T-cell (primary cell): ENCODE measurements around the gene KCTD4. TPM values are rescaled to one million over a fixed set of nuclear protein-coding genes. Genes with fewer than 3 reads are reported as not detected.
"Not testable (repeated sequence)": the region's sequence is repeated elsewhere in the genome, so short reads cannot be mapped to it uniquely, and the experiment has no call there.

Experiments
- ATAC-seq, 4 experiments: fragments of 200-7000 bp in 3 of 4; fragments of 150-1000 bp in 1 of 4; cut with Tn5 transposase; replicated peaks in 1 of 4; 1 replicate in 3 of 4; 2 replicates in 1 of 4; pipeline ENCODE4 v1.10.0; 2021; ENCODE audit warnings: moderate library complexity in 3 of 4, mild to moderate bottlenecking in 2 of 4, moderate number of reproducible peaks in 1 of 4
- CTCF ChIA-PET, 2 donors: fragments of 300-600 bp; sonication (Branson Sonifier 250); formaldehyde crosslinking; loops; one replicate each; lab custom pipeline; 2022; ENCODE audit warnings: antibody characterized with exemption in 2 of 2; lab: Charles Lee
- POLR2A ChIA-PET, 2 donors: fragments of 300-600 bp; sonication (Branson Sonifier 250); formaldehyde crosslinking; loops; one replicate each; lab custom pipeline; 2022; ENCODE audit warnings: antibody characterized with exemption in 2 of 2; lab: Charles Lee
- DNase-seq, 35 experiments: peaks; one replicate each; pipeline versions ENCODE4 v3.0.0 to v3.0.0-alpha.2; 2013 to 2023
- H3K27ac ChIP-seq: one replicate; pipeline ENCODE4 v1.5.1; 2013; ENCODE audit warnings: low read length
- H3K27me3 ChIP-seq, 2 experiments: replicated peaks in 1 of 2; 1 replicate in 1 of 2; 2 replicates in 1 of 2; pipeline versions ENCODE4 v1.6.1 to v1.7.0; 2013; ENCODE audit warnings: low read length in 1 of 2, mixed read lengths in 1 of 2; ENCODE audit not compliant: control insufficient read depth in 2 of 2, insufficient read depth in 2 of 2; ENCODE audit errors: extremely low read depth in 1 of 2
- H3K36me3 ChIP-seq, 2 donors: 1 replicate in 1 of 2; 2 replicates in 1 of 2; pipeline versions ENCODE4 v1.6.1 to v1.7.0; 2013; ENCODE audit warnings: low read length in 1 of 2; ENCODE audit not compliant: control insufficient read depth in 2 of 2, insufficient read depth in 1 of 2; ENCODE audit errors: extremely low read depth in 1 of 2
- H3K4me1 ChIP-seq, 2 experiments: 1 replicate in 1 of 2; 2 replicates in 1 of 2; pipeline versions ENCODE4 v1.6.1 to v1.7.0; 2013; ENCODE audit warnings: low read length in 2 of 2, mixed read lengths in 1 of 2; ENCODE audit not compliant: insufficient read depth in 2 of 2, control insufficient read depth in 1 of 2; ENCODE audit errors: extremely low read depth in 1 of 2
- H3K4me3 ChIP-seq, 2 donors: 1 replicate in 1 of 2; 2 replicates in 1 of 2; pipeline versions ENCODE4 v1.5.1 to v1.7.0; 2013; ENCODE audit warnings: mild to moderate bottlenecking in 2 of 2, low read length in 1 of 2, moderate library complexity in 1 of 2; ENCODE audit not compliant: control insufficient read depth in 1 of 2; ENCODE audit errors: extremely low read depth in 1 of 2
- H3K9me3 ChIP-seq: 2 replicates; pipeline ENCODE4 v1.7.0; 2013
- H3K27ac Mint-ChIP-seq, 2 donors: one replicate each; pipeline ENCODE4 v1.8.0; 2020 to 2021; ENCODE audit warnings: mild to moderate bottlenecking in 2 of 2, mixed read lengths in 2 of 2
- H3K27me3 Mint-ChIP-seq, 2 donors: one replicate each; pipeline ENCODE4 v1.8.0; 2021 to 2022; ENCODE audit warnings: mixed read lengths in 2 of 2
- H3K36me3 Mint-ChIP-seq: one replicate; pipeline ENCODE4 v1.8.0; 2021; ENCODE audit warnings: mixed read lengths
- H3K4me1 Mint-ChIP-seq, 3 donors: one replicate each; pipeline ENCODE4 v1.8.0; 2020 to 2022; ENCODE audit warnings: mixed read lengths in 3 of 3, mild to moderate bottlenecking in 1 of 3
- H3K4me3 Mint-ChIP-seq, 3 donors: one replicate each; pipeline ENCODE4 v1.8.0; 2020 to 2022; ENCODE audit warnings: mild to moderate bottlenecking in 3 of 3, mixed read lengths in 3 of 3, moderate library complexity in 3 of 3
- H3K9me3 Mint-ChIP-seq, 3 donors: one replicate each; pipeline ENCODE4 v1.8.0; 2020 to 2022; ENCODE audit warnings: mixed read lengths in 3 of 3
- WGBS: methylation state at CpG from one replicate; pipeline ENCODE4 v1.1.5; 2013; ENCODE audit warnings: missing lambda C conversion rate; ENCODE audit not compliant: insufficient coverage; 5-methylcytosine and 5-hydroxymethylcytosine counted together
- total RNA-seq, 35 experiments: library from RNA in 6 of 35; stranded (reverse) in 6 of 35; fragments of 120-200 nt in 1 of 35; gene quantifications; one replicate each; pipeline versions ENCODE4 v1.2.1 to v1.2.4 and lab custom pipeline; 2013 to 2026

Gene KCTD4
- total RNA-seq, 5 donors from 2014 or later (not counting 1 experiment from before 2014, with no cell fraction given), result not detected

GRCh38 chr13:45189511-45189910, 11.3 kb downstream of the KCTD4 start:
- ChIA-PET CTCF (interaction anchor here in 1 of 2 donors (0.6 to 0.7 kb wide), 2 partner anchors 62 to 71 kb away, joined by 3 to 12 read pairs; no protein-coding TSS in a partner anchor), POLR2A (interaction anchor here in 1 of 2 donors (0.7 kb wide), 1 partner anchor 30 kb away, joined by 6 read pairs; no protein-coding TSS in a partner anchor)
- not testable (repeated sequence) for H3K27ac ChIP-seq, H3K27me3 Mint-ChIP-seq, H3K4me1 Mint-ChIP-seq, ATAC-seq, H3K36me3 ChIP-seq, H3K9me3 ChIP-seq, H3K4me3 Mint-ChIP-seq, H3K4me3 ChIP-seq, H3K9me3 Mint-ChIP-seq, H3K27me3 ChIP-seq, H3K4me1 ChIP-seq, H3K27ac Mint-ChIP-seq, DNase-seq
- peaks cover 29% of the 10 kb centered on the region for H3K36me3 Mint-ChIP-seq

- no CpG with 5 or more reads among the region's 4 CpGs for WGBS
- H3K4me3 ChIP-seq, H3K9me3 Mint-ChIP-seq, H3K4me3 Mint-ChIP-seq, H3K36me3 ChIP-seq, H3K27ac ChIP-seq, DNase-seq, H3K4me1 Mint-ChIP-seq, H3K9me3 ChIP-seq, H3K27me3 ChIP-seq, H3K27ac Mint-ChIP-seq, H3K27me3 Mint-ChIP-seq, ATAC-seq, H3K4me1 ChIP-seq: not testable (repeated sequence)
- ChIA-PET POLR2A (interaction anchor here in 1 of 2 donors (0.7 kb wide), 1 partner anchor 31 kb away, joined by 6 read pairs; no protein-coding TSS in a partner anchor), CTCF (interaction anchor here in 1 of 2 donors (0.7 kb wide), 1 partner anchor 71 kb away, joined by 12 read pairs; no protein-coding TSS in a partner anchor)
- H3K36me3 Mint-ChIP-seq, result peaks cover 28% of the 10 kb centered on the region
Observed at GRCh38 chr13:45189077-45189476, 11.8 kb downstream of the KCTD4 start.

- H3K4me3 ChIP-seq, result no peak overlapping the region
- CTCF ChIA-PET, result interaction anchor here in 1 of 2 donors (0.6 kb wide), 1 partner anchor 124 kb away, joined by 3 read pairs; no protein-coding TSS in a partner anchor
- no peak overlapping the region for H3K4me3 Mint-ChIP-seq
- no peak overlapping the region for H3K27ac Mint-ChIP-seq
- no peaks in the 10 kb centered on the region for H3K27me3 ChIP-seq
- H3K27ac ChIP-seq, result no peak overlapping the region
- POLR2A ChIA-PET, result no interaction called here
- no peaks in the 10 kb centered on the region for H3K27me3 Mint-ChIP-seq
- H3K4me1 Mint-ChIP-seq, result peaks cover 9 to 11% (median 9%) of the 10 kb centered on the region in 3 donors
- DNase-seq (no peak), ATAC-seq (no peak)
- no CpG with 5 or more reads among the region's 2 CpGs for WGBS
- no peaks in the 10 kb centered on the region for H3K9me3 ChIP-seq
- peaks cover 0 to 7% of the 10 kb centered on the region in 2 donors for H3K36me3 ChIP-seq
- H3K9me3 Mint-ChIP-seq, result no peaks in the 10 kb centered on the region
- peaks cover 46% of the 10 kb centered on the region for H3K36me3 Mint-ChIP-seq
- peaks cover 0 to 3% of the 10 kb centered on the region in 2 experiments for H3K4me1 ChIP-seq
Observed at GRCh38 chr13:45185286-45185685, 15.6 kb downstream of the KCTD4 start.

- Histone ChIP-seq H3K9me3 (no peaks in the 10 kb centered on the region), H3K36me3 (peaks cover 0 to 7% of the 10 kb centered on the region in 2 donors), H3K4me1 (peaks cover 0 to 3% of the 10 kb centered on the region in 2 experiments), H3K27ac (no peak overlapping the region), H3K4me3 (no peak overlapping the region), H3K27me3 (no peaks in the 10 kb centered on the region)
- no peak for DNase-seq
- ATAC-seq, result no peak
- Mint-ChIP-seq H3K9me3 (no peaks in the 10 kb centered on the region), H3K27ac (peak overlapping the region in 1 of 2 donors; percentile 24), H3K4me1 (peaks cover 12 to 13% (median 12%) of the 10 kb centered on the region in 3 donors), H3K27me3 (no peaks in the 10 kb centered on the region), H3K4me3 (no peak overlapping the region), H3K36me3 (peaks cover 46% of the 10 kb centered on the region)
- ChIA-PET CTCF (no interaction called here), POLR2A (no interaction called here)
- WGBS, result 85% methylated on average over 2 of the region's 5 CpGs
Observed at GRCh38 chr13:45184693-45185092, 16.2 kb downstream of the KCTD4 start.

- H3K27me3 ChIP-seq, result no peaks in the 10 kb centered on the region
- Mint-ChIP-seq H3K27me3 (no peaks in the 10 kb centered on the region), H3K9me3 (no peaks in the 10 kb centered on the region), H3K36me3 (peaks cover 41% of the 10 kb centered on the region), H3K27ac (no peak overlapping the region), H3K4me1 (peaks cover 37 to 39% (median 39%) of the 10 kb centered on the region in 3 donors), H3K4me3 (no peak overlapping the region)
- H3K9me3 ChIP-seq, result no peaks in the 10 kb centered on the region
- CTCF ChIA-PET, result interaction anchor here (0.7 kb wide), 2 partner anchors 25 to 115 kb away, joined by 4 to 5 read pairs; no protein-coding TSS in a partner anchor
- no peak overlapping the region for H3K4me3 ChIP-seq
- no peak for ATAC-seq
- H3K4me1 ChIP-seq, result peaks cover 2 to 3% of the 10 kb centered on the region in 2 experiments
- no peak for DNase-seq
- peaks cover 0 to 7% of the 10 kb centered on the region in 2 donors for H3K36me3 ChIP-seq
- POLR2A ChIA-PET, result no interaction called here
- no peak overlapping the region for H3K27ac ChIP-seq
- 76% methylated on average over 7 of the region's 7 CpGs for WGBS
Observed at GRCh38 chr13:45180713-45181601, 19.9 kb downstream of the KCTD4 start.

- ChIA-PET POLR2A (interaction anchor here in 1 of 2 donors (0.5 kb wide), 1 partner anchor 20 kb away, joined by 3 read pairs; no protein-coding TSS in a partner anchor), CTCF (no interaction called here)
- Mint-ChIP-seq H3K27ac (no peak overlapping the region), H3K36me3 (peaks cover 48% of the 10 kb centered on the region), H3K4me1 (peaks cover 37 to 39% (median 39%) of the 10 kb centered on the region in 3 donors), H3K4me3 (no peak overlapping the region), H3K27me3 (no peaks in the 10 kb centered on the region), H3K9me3 (no peaks in the 10 kb centered on the region)
- Histone ChIP-seq H3K4me3 (no peak overlapping the region), H3K9me3 (no peaks in the 10 kb centered on the region), H3K36me3 (peaks cover 0 to 7% of the 10 kb centered on the region in 2 donors), H3K27ac (no peak overlapping the region), H3K27me3 (no peaks in the 10 kb centered on the region), H3K4me1 (peaks cover 2 to 3% of the 10 kb centered on the region in 2 experiments)
- ATAC-seq (no peak), DNase-seq (no peak)
- 83% methylated on average over 1 of the region's 3 CpGs for WGBS
Observed at GRCh38 chr13:45180303-45180702, 20.5 kb downstream of the KCTD4 start.
